H1 (cell line): ENCODE measurements around the gene POLR3G. TPM values are rescaled to one million over a fixed set of nuclear protein-coding genes. Genes with fewer than 3 reads are reported as not detected.
A peak's percentile ranks its signal among the peaks of the same experiment; 100 is the strongest.

ENCODE experiments used
- KDM1A ChIP-seq: fragments of 200-600, 300-600 bp; sonication (generic); IDR thresholded peaks from 2 replicates; pipeline ENCODE4 v1.7.1; 2016; ENCODE audit warnings: mild to moderate bottlenecking, low read length, borderline replicate concordance
- KDM5A ChIP-seq: fragments of 200-600 bp; IDR thresholded peaks from 2 replicates; pipeline ENCODE4 v1.7.1; 2012; ENCODE audit warnings: mild to moderate bottlenecking, low read length, inconsistent platforms, mixed read lengths
- MAX ChIP-seq: IDR thresholded peaks from 2 replicates; pipeline ENCODE4 v1.6.1; 2012; ENCODE audit warnings: inconsistent platforms
- RFX5 ChIP-seq: IDR thresholded peaks from 2 replicates; pipeline ENCODE4 v1.6.1; 2011; ENCODE audit warnings: low read depth, low read length, improper control_type of control experiment, borderline replicate concordance
- SAP30 ChIP-seq: fragments of 300-600 bp; sonication (generic); IDR thresholded peaks from 2 replicates; pipeline ENCODE4 v1.7.1; 2012; ENCODE audit warnings: low read length, moderate library complexity, mild to moderate bottlenecking, inconsistent platforms; ENCODE audit not compliant: insufficient read depth, insufficient replicate concordance
- polyA plus RNA-seq, 7 experiments: library from polyadenylated mRNA; depleted of rRNA in 3 of 7; stranded (reverse) in 5 of 7; unstranded in 2 of 7; fragments of >200 nt in 5 of 7; fragments of 200-250 nt in 2 of 7; gene quantifications; 1 replicate in 5 of 7; 2 replicates in 1 of 7; 4 replicates in 1 of 7; pipeline versions ENCODE4 v1.2.1 to v1.2.3, GENCODE V29; 2011 to 2013; ENCODE audit warnings: missing spikeins in 2 of 7, mixed read lengths in 2 of 7
- total RNA-seq: library from RNA; stranded (reverse); fragmentation: NEBNext Ultra II Directional; extraction: Animal tissue kit (Norgen Biotek cat#: 25700); gene quantifications from 2 replicates; pipeline ENCODE4 v1.2.1, GENCODE V29; 2021
- TF ChIP-seq, protein P1 (sequence below): fragments of 300-600 bp; sonication (generic); IDR thresholded peaks from 2 replicates; pipeline ENCODE4 v1.7.1; 2012; ENCODE audit warnings: low read length, moderate library complexity, mild to moderate bottlenecking, inconsistent platforms; ENCODE audit not compliant: insufficient replicate concordance
- TF ChIP-seq, protein P2 (sequence below), 3 experiments: IDR thresholded peaks; 1 replicate in 2 of 3; 2 replicates in 1 of 3; pipeline versions ENCODE4 v1.5.1 to v1.6.1; 2011; ENCODE audit warnings: low read length in 3 of 3, mild to moderate bottlenecking in 3 of 3, inconsistent platforms in 2 of 3, low read depth in 1 of 3, moderate library complexity in 1 of 3; ENCODE audit not compliant: insufficient read depth in 1 of 3; ENCODE audit errors: control extremely low read depth in 1 of 3

The POLR3G gene
- total and polyA plus RNA-seq, 2 of the 8 experiments (the other 6 are each of a cell fraction or from before 2014, with no cell fraction given), result 119 to 179 TPM

- TF ChIP-seq, protein P1, sequence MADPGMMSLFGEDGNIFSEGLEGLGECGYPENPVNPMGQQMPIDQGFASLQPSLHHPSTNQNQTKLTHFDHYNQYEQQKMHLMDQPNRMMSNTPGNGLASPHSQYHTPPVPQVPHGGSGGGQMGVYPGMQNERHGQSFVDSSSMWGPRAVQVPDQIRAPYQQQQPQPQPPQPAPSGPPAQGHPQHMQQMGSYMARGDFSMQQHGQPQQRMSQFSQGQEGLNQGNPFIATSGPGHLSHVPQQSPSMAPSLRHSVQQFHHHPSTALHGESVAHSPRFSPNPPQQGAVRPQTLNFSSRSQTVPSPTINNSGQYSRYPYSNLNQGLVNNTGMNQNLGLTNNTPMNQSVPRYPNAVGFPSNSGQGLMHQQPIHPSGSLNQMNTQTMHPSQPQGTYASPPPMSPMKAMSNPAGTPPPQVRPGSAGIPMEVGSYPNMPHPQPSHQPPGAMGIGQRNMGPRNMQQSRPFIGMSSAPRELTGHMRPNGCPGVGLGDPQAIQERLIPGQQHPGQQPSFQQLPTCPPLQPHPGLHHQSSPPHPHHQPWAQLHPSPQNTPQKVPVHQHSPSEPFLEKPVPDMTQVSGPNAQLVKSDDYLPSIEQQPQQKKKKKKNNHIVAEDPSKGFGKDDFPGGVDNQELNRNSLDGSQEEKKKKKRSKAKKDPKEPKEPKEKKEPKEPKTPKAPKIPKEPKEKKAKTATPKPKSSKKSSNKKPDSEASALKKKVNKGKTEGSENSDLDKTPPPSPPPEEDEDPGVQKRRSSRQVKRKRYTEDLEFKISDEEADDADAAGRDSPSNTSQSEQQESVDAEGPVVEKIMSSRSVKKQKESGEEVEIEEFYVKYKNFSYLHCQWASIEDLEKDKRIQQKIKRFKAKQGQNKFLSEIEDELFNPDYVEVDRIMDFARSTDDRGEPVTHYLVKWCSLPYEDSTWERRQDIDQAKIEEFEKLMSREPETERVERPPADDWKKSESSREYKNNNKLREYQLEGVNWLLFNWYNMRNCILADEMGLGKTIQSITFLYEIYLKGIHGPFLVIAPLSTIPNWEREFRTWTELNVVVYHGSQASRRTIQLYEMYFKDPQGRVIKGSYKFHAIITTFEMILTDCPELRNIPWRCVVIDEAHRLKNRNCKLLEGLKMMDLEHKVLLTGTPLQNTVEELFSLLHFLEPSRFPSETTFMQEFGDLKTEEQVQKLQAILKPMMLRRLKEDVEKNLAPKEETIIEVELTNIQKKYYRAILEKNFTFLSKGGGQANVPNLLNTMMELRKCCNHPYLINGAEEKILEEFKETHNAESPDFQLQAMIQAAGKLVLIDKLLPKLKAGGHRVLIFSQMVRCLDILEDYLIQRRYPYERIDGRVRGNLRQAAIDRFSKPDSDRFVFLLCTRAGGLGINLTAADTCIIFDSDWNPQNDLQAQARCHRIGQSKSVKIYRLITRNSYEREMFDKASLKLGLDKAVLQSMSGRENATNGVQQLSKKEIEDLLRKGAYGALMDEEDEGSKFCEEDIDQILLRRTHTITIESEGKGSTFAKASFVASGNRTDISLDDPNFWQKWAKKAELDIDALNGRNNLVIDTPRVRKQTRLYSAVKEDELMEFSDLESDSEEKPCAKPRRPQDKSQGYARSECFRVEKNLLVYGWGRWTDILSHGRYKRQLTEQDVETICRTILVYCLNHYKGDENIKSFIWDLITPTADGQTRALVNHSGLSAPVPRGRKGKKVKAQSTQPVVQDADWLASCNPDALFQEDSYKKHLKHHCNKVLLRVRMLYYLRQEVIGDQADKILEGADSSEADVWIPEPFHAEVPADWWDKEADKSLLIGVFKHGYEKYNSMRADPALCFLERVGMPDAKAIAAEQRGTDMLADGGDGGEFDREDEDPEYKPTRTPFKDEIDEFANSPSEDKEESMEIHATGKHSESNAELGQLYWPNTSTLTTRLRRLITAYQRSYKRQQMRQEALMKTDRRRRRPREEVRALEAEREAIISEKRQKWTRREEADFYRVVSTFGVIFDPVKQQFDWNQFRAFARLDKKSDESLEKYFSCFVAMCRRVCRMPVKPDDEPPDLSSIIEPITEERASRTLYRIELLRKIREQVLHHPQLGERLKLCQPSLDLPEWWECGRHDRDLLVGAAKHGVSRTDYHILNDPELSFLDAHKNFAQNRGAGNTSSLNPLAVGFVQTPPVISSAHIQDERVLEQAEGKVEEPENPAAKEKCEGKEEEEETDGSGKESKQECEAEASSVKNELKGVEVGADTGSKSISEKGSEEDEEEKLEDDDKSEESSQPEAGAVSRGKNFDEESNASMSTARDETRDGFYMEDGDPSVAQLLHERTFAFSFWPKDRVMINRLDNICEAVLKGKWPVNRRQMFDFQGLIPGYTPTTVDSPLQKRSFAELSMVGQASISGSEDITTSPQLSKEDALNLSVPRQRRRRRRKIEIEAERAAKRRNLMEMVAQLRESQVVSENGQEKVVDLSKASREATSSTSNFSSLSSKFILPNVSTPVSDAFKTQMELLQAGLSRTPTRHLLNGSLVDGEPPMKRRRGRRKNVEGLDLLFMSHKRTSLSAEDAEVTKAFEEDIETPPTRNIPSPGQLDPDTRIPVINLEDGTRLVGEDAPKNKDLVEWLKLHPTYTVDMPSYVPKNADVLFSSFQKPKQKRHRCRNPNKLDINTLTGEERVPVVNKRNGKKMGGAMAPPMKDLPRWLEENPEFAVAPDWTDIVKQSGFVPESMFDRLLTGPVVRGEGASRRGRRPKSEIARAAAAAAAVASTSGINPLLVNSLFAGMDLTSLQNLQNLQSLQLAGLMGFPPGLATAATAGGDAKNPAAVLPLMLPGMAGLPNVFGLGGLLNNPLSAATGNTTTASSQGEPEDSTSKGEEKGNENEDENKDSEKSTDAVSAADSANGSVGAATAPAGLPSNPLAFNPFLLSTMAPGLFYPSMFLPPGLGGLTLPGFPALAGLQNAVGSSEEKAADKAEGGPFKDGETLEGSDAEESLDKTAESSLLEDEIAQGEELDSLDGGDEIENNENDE, result no peak
- TF ChIP-seq KDM1A (no peak), RFX5 (no peak), KDM5A (no peak), SAP30 (peak; percentile 28), MAX (no peak)
- TF ChIP-seq, protein P2, sequence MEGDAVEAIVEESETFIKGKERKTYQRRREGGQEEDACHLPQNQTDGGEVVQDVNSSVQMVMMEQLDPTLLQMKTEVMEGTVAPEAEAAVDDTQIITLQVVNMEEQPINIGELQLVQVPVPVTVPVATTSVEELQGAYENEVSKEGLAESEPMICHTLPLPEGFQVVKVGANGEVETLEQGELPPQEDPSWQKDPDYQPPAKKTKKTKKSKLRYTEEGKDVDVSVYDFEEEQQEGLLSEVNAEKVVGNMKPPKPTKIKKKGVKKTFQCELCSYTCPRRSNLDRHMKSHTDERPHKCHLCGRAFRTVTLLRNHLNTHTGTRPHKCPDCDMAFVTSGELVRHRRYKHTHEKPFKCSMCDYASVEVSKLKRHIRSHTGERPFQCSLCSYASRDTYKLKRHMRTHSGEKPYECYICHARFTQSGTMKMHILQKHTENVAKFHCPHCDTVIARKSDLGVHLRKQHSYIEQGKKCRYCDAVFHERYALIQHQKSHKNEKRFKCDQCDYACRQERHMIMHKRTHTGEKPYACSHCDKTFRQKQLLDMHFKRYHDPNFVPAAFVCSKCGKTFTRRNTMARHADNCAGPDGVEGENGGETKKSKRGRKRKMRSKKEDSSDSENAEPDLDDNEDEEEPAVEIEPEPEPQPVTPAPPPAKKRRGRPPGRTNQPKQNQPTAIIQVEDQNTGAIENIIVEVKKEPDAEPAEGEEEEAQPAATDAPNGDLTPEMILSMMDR (IDR thresholded peaks at IDR 0.05; ENCODE audit: control extremely low read depth in 1 of 3, insufficient read depth in 1 of 3, low read depth in 1 of 3, low read length in 3 of 3), result peak; percentile 67 to 76 (median 70)
These were observed 55.4 kb downstream of the POLR3G start (continued) for GRCh38 chr5:90529939-90530677.
